IMR-90 (cell line): ENCODE data around the gene PTPRN2. TPM values are rescaled to one million over a fixed set of nuclear protein-coding genes. Genes with fewer than 3 reads are reported as not detected.

Source experiments
- ATAC-seq: fragments of 200-7000 bp; cut with Tn5 transposase; 2 replicates; pipeline ENCODE4 v1.9.1; 2020; ENCODE audit warnings: low read depth, mild to moderate bottlenecking, moderate library complexity
- BruUV-seq: library from RNA; stranded (reverse); fragments of 400-500 nt; replicated peaks from 2 replicates; lab custom pipeline; 2021; lab: Mats Ljungman, UMichigan
- CTCF ChIA-PET: fragments of 300-600 bp; formaldehyde crosslinking; extraction: SDS; loops from one replicate; lab custom pipeline; 2021; ENCODE audit warnings: antibody characterized with exemption; lab: Yijun Ruan, JAX
- POLR2A ChIA-PET: fragments of 300-600 bp; sonication (Branson Sonifier 250); formaldehyde crosslinking; loops from one replicate; lab custom pipeline; 2022; ENCODE audit warnings: antibody characterized with exemption; ENCODE audit not compliant: unreplicated experiment; lab: Charles Lee
- DNase-seq: peaks from one replicate; pipeline ENCODE4 v3.0.0; 2013
- H2AFZ ChIP-seq: replicated peaks from 2 replicates; pipeline ENCODE3; 2013; ENCODE audit warnings: low read length, mild to moderate bottlenecking; ENCODE audit not compliant: poor library complexity
- H2AK5ac ChIP-seq: 2 replicates; pipeline ENCODE4 v1.6.1; 2013; ENCODE audit warnings: low read depth, low read length, inconsistent platforms
- H2AK9ac ChIP-seq: replicated peaks from 2 replicates; pipeline ENCODE3; 2013; ENCODE audit warnings: mild to moderate bottlenecking, low read depth, low read length, moderate library complexity; ENCODE audit not compliant: poor library complexity
- H2BK120ac ChIP-seq: 2 replicates; pipeline ENCODE4 v1.6.1; 2013; ENCODE audit warnings: low read depth, low read length, inconsistent platforms
- H2BK15ac ChIP-seq: 3 replicates; pipeline ENCODE4 v1.6.1; 2013; ENCODE audit warnings: low read depth, low read length, inconsistent platforms
- H2BK20ac ChIP-seq: 2 replicates; pipeline ENCODE4 v1.6.1; 2013; ENCODE audit warnings: low read depth, mild to moderate bottlenecking, inconsistent platforms, low read length, moderate library complexity
- H2BK5ac ChIP-seq: 2 replicates; pipeline ENCODE4 v1.6.1; 2013; ENCODE audit warnings: mild to moderate bottlenecking, low read depth, low read length, inconsistent platforms; ENCODE audit not compliant: poor library complexity, severe bottlenecking
- H3K14ac ChIP-seq: replicated peaks from 2 replicates; pipeline ENCODE4 v1.6.1; 2013; ENCODE audit warnings: low read depth, low read length, inconsistent platforms
- H3K18ac ChIP-seq: 2 replicates; pipeline ENCODE4 v1.6.1; 2013; ENCODE audit warnings: low read depth, low read length, control low read depth
- H3K23ac ChIP-seq: 2 replicates; pipeline ENCODE4 v1.6.1; 2013; ENCODE audit warnings: low read depth, low read length, inconsistent platforms
- H3K27ac ChIP-seq: 2 replicates; pipeline ENCODE4 v1.5.1; 2013; ENCODE audit warnings: mild to moderate bottlenecking, control low read depth, low read length; ENCODE audit not compliant: insufficient read depth
- H3K27me3 ChIP-seq: 2 replicates; pipeline ENCODE4 v1.6.1; 2013; ENCODE audit warnings: low read length; ENCODE audit not compliant: control insufficient read depth, insufficient read depth
- H3K36me3 ChIP-seq: 2 replicates; pipeline ENCODE4 v1.6.1; 2013; ENCODE audit warnings: low read length, mixed read lengths; ENCODE audit not compliant: control insufficient read depth, insufficient read depth
- H3K4ac ChIP-seq: 2 replicates; pipeline ENCODE4 v1.6.1; 2013; ENCODE audit warnings: low read depth, low read length, inconsistent platforms
- H3K4me1 ChIP-seq: 2 replicates; pipeline ENCODE4 v1.6.1; 2013; ENCODE audit warnings: low read length, mixed read lengths; ENCODE audit not compliant: control insufficient read depth, insufficient read depth
- H3K4me2 ChIP-seq: 2 replicates; pipeline ENCODE4 v1.6.1; 2013; ENCODE audit warnings: low read depth, mild to moderate bottlenecking, control low read depth, low read length, moderate library complexity
- H3K4me3 ChIP-seq: 2 replicates; pipeline ENCODE4 v1.5.1; 2013; ENCODE audit warnings: low read depth, mild to moderate bottlenecking, control low read depth, low read length, moderate library complexity; ENCODE audit not compliant: insufficient read depth
- H3K56ac ChIP-seq: 2 replicates; pipeline ENCODE4 v1.6.1; 2013; ENCODE audit warnings: low read length, inconsistent platforms; ENCODE audit not compliant: insufficient read depth; ENCODE audit errors: extremely low read depth
- H3K79me1 ChIP-seq, 2 experiments: 2 replicates each; pipeline ENCODE4 v1.6.1; 2013; ENCODE audit warnings: low read length in 2 of 2, inconsistent platforms in 1 of 2, low read depth in 1 of 2
- H3K9ac ChIP-seq: 2 replicates; pipeline ENCODE4 v1.6.1; 2013; ENCODE audit warnings: low read depth, low read length, control low read depth
- H3K9me1 ChIP-seq: 2 replicates; pipeline ENCODE4 v1.6.1; 2013; ENCODE audit warnings: low read length, inconsistent platforms; ENCODE audit not compliant: insufficient read depth
- H3K9me3 ChIP-seq: 2 replicates; pipeline ENCODE4 v1.6.1; 2013; ENCODE audit warnings: low read length; ENCODE audit not compliant: control insufficient read depth, insufficient read depth
- H4K20me1 ChIP-seq: 2 replicates; pipeline ENCODE4 v1.6.1; 2013; ENCODE audit warnings: low read length, inconsistent platforms; ENCODE audit not compliant: insufficient read depth
- H4K5ac ChIP-seq: 2 replicates; pipeline ENCODE4 v1.6.1; 2013; ENCODE audit warnings: mild to moderate bottlenecking, low read depth, low read length, control low read depth
- H4K8ac ChIP-seq, 2 experiments: 2 replicates each; pipeline ENCODE4 v1.6.1; 2013; ENCODE audit warnings: low read depth in 2 of 2, low read length in 2 of 2, control low read depth in 1 of 2, inconsistent platforms in 1 of 2
- H4K91ac ChIP-seq: 2 replicates; pipeline ENCODE4 v1.6.1; 2013; ENCODE audit warnings: low read depth, low read length, inconsistent platforms; ENCODE audit not compliant: insufficient read depth
- BHLHE40 ChIP-seq: fragments of 150-350 bp; IDR thresholded peaks from 2 replicates; pipeline ENCODE4 v1.6.1; 2016; ENCODE audit warnings: mild to moderate bottlenecking, low read depth, low read length
- CEBPB ChIP-seq: IDR thresholded peaks from 2 replicates; pipeline ENCODE4 v1.6.1; 2012; ENCODE audit warnings: low read depth, low read length, improper control_type of control experiment
- MAFK ChIP-seq: IDR thresholded peaks from 2 replicates; pipeline ENCODE4 v1.6.1; 2012; ENCODE audit warnings: low read depth, low read length, improper control_type of control experiment
- MXI1 ChIP-seq: IDR thresholded peaks from 2 replicates; pipeline ENCODE4 v1.6.1; 2012; ENCODE audit warnings: low read depth, mild to moderate bottlenecking, low read length, moderate library complexity, borderline replicate concordance
- NFE2L2 ChIP-seq: fragments of 150-350 bp; IDR thresholded peaks from 2 replicates; pipeline ENCODE4 v1.6.1; 2016; ENCODE audit warnings: low read depth, mild to moderate bottlenecking, low read length
- POLR2A ChIP-seq: IDR thresholded peaks from 2 replicates; pipeline ENCODE4 v1.6.1; 2012; ENCODE audit warnings: mild to moderate bottlenecking, low read depth, low read length
- RAD21 ChIP-seq: IDR thresholded peaks from 2 replicates; pipeline ENCODE4 v1.6.1; 2012; ENCODE audit warnings: low read length, improper control_type of control experiment
- RCOR1 ChIP-seq: IDR thresholded peaks from 2 replicates; pipeline ENCODE4 v1.6.1; 2012; ENCODE audit warnings: mild to moderate bottlenecking, low read length, improper control_type of control experiment; ENCODE audit not compliant: insufficient replicate concordance
- RFX5 ChIP-seq: IDR thresholded peaks from 2 replicates; pipeline ENCODE4 v1.8.0; 2012; ENCODE audit warnings: low read depth, mild to moderate bottlenecking, low read length, moderate library complexity
- SMC3 ChIP-seq: fragments of 150-350 bp; IDR thresholded peaks from 2 replicates; pipeline ENCODE4 v1.6.1; 2016; ENCODE audit warnings: low read depth, mild to moderate bottlenecking, antibody characterized with exemption, low read length, moderate library complexity
- WGBS, 2 experiments: methylation state at CpG; one replicate each; pipeline versions ENCODE4 v1.1.5 to v1.1.7; 2013; ENCODE audit warnings: missing lambda C conversion rate in 2 of 2; ENCODE audit not compliant: insufficient read length in 1 of 2; ENCODE audit errors: extremely low coverage in 2 of 2; 5-methylcytosine and 5-hydroxymethylcytosine counted together
- dilution Hi-C: fragments of 300-500 bp; cut with HindIII; formaldehyde crosslinking; loops from one replicate; pipeline ENCODE4 v1.14.3; 2018; ENCODE audit warnings: low sequenced_read_pairs; ENCODE audit not compliant: unreplicated experiment
- in situ Hi-C: fragments of 300-500 bp; cut with MboI; formaldehyde crosslinking; loops from 3 replicates; pipeline ENCODE4 v1.14.3; 2019; ENCODE audit warnings: low sequenced_read_pairs, inconsistent platforms, mixed read lengths
- intact Hi-C: fragments of 100-400 bp; cut with micrococcal nuclease; formaldehyde crosslinking; loops from 2 replicates; pipeline ENCODE4 v1.10.0; 2022
- polyA plus RNA-seq, 3 experiments: library from polyadenylated mRNA; depleted of rRNA; stranded (reverse); fragments of >200 nt; gene quantifications; 2 replicates each; pipeline ENCODE4 v1.2.3, GENCODE V29; 2012; ENCODE audit warnings: low replicate concordance in 1 of 3
- total RNA-seq: library from RNA; depleted of rRNA; stranded (reverse); fragments of >200 nt; gene quantifications from 2 replicates; pipeline ENCODE4 v1.2.3, GENCODE V29; 2012
- TF ChIP-seq, protein P1 (sequence below): conservative IDR thresholded peaks from 2 replicates; pipeline ENCODE4 v1.5.1; 2012; ENCODE audit warnings: mild to moderate bottlenecking, low read depth, low read length, improper control_type of control experiment

The PTPRN2 gene
- total and polyA plus RNA-seq, 2 of the 4 experiments (the other 2 are of a cell fraction) = 0.03 TPM; not detected in 1

DNA sequence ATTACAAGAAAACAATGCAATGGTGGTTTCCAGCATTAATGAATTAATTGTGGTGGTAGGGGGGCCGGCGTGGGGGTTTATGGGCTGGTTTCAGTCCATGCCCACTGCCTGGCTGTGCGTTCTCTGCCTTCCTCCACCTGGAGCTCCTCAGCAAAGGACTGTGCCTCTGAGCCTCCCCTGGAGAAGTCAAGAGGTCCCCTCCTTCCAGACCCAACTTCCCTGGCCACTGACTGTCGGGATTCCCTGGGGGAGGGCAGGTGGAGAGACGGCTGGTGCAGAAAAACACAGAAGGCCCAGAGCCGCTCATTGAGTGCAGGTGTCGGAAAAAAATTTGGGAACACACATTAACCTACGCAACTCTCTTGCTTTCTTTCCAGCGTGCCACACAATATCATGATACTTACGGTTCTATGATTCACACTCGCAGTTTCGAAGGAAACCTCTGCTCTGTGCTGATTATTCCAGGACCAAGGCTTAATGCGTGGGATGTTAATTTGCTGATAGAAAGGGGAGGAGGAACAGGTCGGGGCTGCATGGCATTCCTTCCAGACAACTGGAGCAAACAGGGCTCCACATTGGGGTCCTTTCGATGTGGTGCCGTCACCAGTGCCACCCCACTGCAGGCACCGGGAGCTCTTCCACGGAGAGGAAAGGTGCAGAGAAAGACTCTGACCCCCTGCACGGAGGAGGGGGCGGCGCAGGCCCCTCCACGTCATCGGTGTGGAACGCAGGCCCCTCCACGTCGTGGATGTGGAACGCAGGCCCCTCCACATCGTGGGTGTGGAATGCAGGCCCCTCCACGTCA, 744.1 kb downstream of the PTPRN2 start:
- H3K9ac ChIP-seq = no peak overlapping the region
- no peak overlapping the region for H2BK15ac ChIP-seq
- H3K27ac ChIP-seq = no peak overlapping the region
- H4K20me1 ChIP-seq = no peaks in the 10 kb centered on the region
- no peak overlapping the region for H3K4me2 ChIP-seq
- no peak overlapping the region for H2BK120ac ChIP-seq
- intact Hi-C loops (no loop called here), dilution Hi-C loops (no loop called here), in situ Hi-C loops (no loop called here)
- no peak overlapping the region for H3K18ac ChIP-seq
- no peak overlapping the region for H3K56ac ChIP-seq
- H3K14ac ChIP-seq = no peak overlapping the region
- ATAC-seq (no peak), DNase-seq (no peak)
- H2BK20ac ChIP-seq = no peak overlapping the region
- H2BK5ac ChIP-seq = no peak overlapping the region
- no peak overlapping the region for H2AK5ac ChIP-seq
- H2AK9ac ChIP-seq = no peak overlapping the region
- no peak for TF ChIP-seq BHLHE40
- no peak for TF ChIP-seq RCOR1
- no peak for TF ChIP-seq CEBPB
- no peak for TF ChIP-seq RAD21
- no peak for TF ChIP-seq POLR2A
- TF ChIP-seq SMC3 = no peak
- no peak for TF ChIP-seq NFE2L2
- TF ChIP-seq MAFK = no peak
- TF ChIP-seq, protein P1, sequence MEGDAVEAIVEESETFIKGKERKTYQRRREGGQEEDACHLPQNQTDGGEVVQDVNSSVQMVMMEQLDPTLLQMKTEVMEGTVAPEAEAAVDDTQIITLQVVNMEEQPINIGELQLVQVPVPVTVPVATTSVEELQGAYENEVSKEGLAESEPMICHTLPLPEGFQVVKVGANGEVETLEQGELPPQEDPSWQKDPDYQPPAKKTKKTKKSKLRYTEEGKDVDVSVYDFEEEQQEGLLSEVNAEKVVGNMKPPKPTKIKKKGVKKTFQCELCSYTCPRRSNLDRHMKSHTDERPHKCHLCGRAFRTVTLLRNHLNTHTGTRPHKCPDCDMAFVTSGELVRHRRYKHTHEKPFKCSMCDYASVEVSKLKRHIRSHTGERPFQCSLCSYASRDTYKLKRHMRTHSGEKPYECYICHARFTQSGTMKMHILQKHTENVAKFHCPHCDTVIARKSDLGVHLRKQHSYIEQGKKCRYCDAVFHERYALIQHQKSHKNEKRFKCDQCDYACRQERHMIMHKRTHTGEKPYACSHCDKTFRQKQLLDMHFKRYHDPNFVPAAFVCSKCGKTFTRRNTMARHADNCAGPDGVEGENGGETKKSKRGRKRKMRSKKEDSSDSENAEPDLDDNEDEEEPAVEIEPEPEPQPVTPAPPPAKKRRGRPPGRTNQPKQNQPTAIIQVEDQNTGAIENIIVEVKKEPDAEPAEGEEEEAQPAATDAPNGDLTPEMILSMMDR = no peak
- no peak for TF ChIP-seq RFX5
- TF ChIP-seq MXI1 = no peak
- H2AFZ ChIP-seq = no peak overlapping the region
- H3K79me1 ChIP-seq = no peaks in the 10 kb centered on the region
- ChIA-PET POLR2A (no interaction called here), CTCF (no interaction called here)
- WGBS, 2 experiments = 59% methylated on average over 7 of the region's 29 CpGs; no CpG with 5 or more reads in 1 of the 2 experiments
- BruUV-seq = no TSS peak
- H3K36me3 ChIP-seq = no peaks in the 10 kb centered on the region
- no peak overlapping the region for H3K23ac ChIP-seq
- no peak overlapping the region for H4K8ac ChIP-seq
- H3K9me1 ChIP-seq = no peaks in the 10 kb centered on the region
- H3K9me3 ChIP-seq = peaks cover 51% of the 10 kb centered on the region
- H4K5ac ChIP-seq = no peak overlapping the region
- H3K4ac ChIP-seq = no peak overlapping the region
- no peaks in the 10 kb centered on the region for H3K4me1 ChIP-seq
- no peak overlapping the region for H4K91ac ChIP-seq
- H3K27me3 ChIP-seq = no peaks in the 10 kb centered on the region
- H3K4me3 ChIP-seq = no peak overlapping the region
